MM.1S (cell line): ENCODE data around the gene TRMT10A.

Experiments used
- DNase-seq: peaks from one replicate; pipeline ENCODE4 v3.0.0-alpha.2; 2015
- H2AFZ ChIP-seq: fragments of 300-600 bp; sonication (generic); 2 replicates; pipeline ENCODE4 v1.6.0; 2016; ENCODE audit warnings: antibody characterized with exemption, low read length
- H3F3A ChIP-seq: fragments of 300-600 bp; sonication (generic); 2 replicates; pipeline ENCODE4 v1.6.1; 2016; ENCODE audit warnings: mild to moderate bottlenecking, antibody characterized with exemption, low read length, moderate library complexity, mixed read lengths; ENCODE audit not compliant: insufficient read depth
- H3K27ac ChIP-seq: fragments of 300-600 bp; sonication (generic); 2 replicates; pipeline ENCODE4 v1.5.1; 2016; ENCODE audit warnings: mild to moderate bottlenecking, low read length
- H3K27me3 ChIP-seq: fragments of 300-600 bp; sonication (generic); replicated peaks from 2 replicates; pipeline ENCODE4 v1.6.0; 2016; ENCODE audit warnings: low read length; ENCODE audit not compliant: insufficient read depth
- H3K36me3 ChIP-seq: fragments of 300-600 bp; sonication (generic); replicated peaks from 2 replicates; pipeline ENCODE4 v1.6.1; 2016; ENCODE audit warnings: mild to moderate bottlenecking, low read length, mixed read lengths; ENCODE audit not compliant: insufficient read depth
- H3K4me1 ChIP-seq: fragments of 300-600 bp; sonication (generic); 2 replicates; pipeline ENCODE4 v1.6.1; 2016; ENCODE audit warnings: low read length, mixed read lengths
- H3K4me2 ChIP-seq: fragments of 300-600 bp; sonication (generic); 2 replicates; pipeline ENCODE4 v1.6.0; 2016; ENCODE audit warnings: low read depth, low read length
- H3K4me3 ChIP-seq: fragments of 300-600 bp; sonication (generic); 2 replicates; pipeline ENCODE4 v1.5.1; 2016; ENCODE audit warnings: low read length, mixed read lengths
- H3K79me2 ChIP-seq: fragments of 300-600 bp; sonication (generic); 2 replicates; pipeline ENCODE4 v1.6.1; 2016; ENCODE audit warnings: mixed run types, low read length, mixed read lengths
- H3K9ac ChIP-seq: fragments of 300-600 bp; sonication (generic); 2 replicates; pipeline ENCODE4 v1.6.1; 2016; ENCODE audit warnings: low read length, mixed read lengths
- H3K9me2 ChIP-seq: fragments of 300-600 bp; sonication (generic); replicated peaks from 2 replicates; pipeline ENCODE4 v1.6.1; 2016; ENCODE audit warnings: mild to moderate bottlenecking, low read length, mixed read lengths; ENCODE audit not compliant: insufficient read depth
- H3K9me3 ChIP-seq: fragments of 300-600 bp; sonication (generic); replicated peaks from 2 replicates; pipeline ENCODE4 v1.6.1; 2016; ENCODE audit warnings: mild to moderate bottlenecking, low read length, mixed read lengths; ENCODE audit not compliant: insufficient read depth
- H4K20me1 ChIP-seq: fragments of 300-600 bp; sonication (generic); 2 replicates; pipeline ENCODE4 v1.6.1; 2016; ENCODE audit warnings: mild to moderate bottlenecking, low read length, moderate library complexity, mixed read lengths; ENCODE audit not compliant: insufficient read depth
- EZH2 ChIP-seq: fragments of 300-600 bp; sonication (generic); optimal IDR thresholded peaks from 2 replicates; pipeline ENCODE3; 2017; ENCODE audit warnings: low read depth, mild to moderate bottlenecking, antibody characterized with exemption, low read length, mixed read lengths
- EZH2phosphoT487 ChIP-seq: fragments of 300-600 bp; sonication (generic); IDR thresholded peaks from 2 replicates; pipeline ENCODE4 v1.6.1; 2018; ENCODE audit warnings: antibody characterized with exemption, low read length
- TF ChIP-seq, protein P1 (sequence below): fragments of 300-600 bp; sonication (generic); IDR thresholded peaks from 2 replicates; pipeline ENCODE4 v1.5.1; 2016; ENCODE audit warnings: antibody characterized with exemption, low read length, mixed read lengths

The TRMT10A gene

DNA sequence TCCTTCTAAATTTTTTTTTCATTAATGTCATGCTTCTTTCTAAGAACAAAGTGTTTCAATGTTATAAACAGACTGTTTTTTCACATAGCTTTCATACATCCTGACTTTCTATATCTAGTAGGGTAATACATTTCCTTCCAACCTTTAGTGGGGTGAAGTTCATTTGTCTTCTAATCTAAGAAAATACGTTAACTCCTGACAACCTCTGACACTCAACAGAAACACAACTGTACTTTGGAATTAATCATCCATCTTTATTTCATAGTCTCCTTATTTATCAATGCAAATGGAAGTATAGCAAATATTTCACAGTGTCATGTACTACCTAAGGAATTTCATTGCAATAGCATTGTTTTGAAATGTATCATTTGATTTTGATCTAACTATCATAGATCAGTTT, 8.0 kb upstream of the TRMT10A start:
- Histone ChIP-seq H3K27me3 (no peaks in the 10 kb centered on the region), H3K36me3 (no peaks in the 10 kb centered on the region), H3K9me3 (no peaks in the 10 kb centered on the region), H3K4me1 (no peaks in the 10 kb centered on the region), H3F3A (no peaks in the 10 kb centered on the region), H4K20me1 (no peaks in the 10 kb centered on the region), H3K9me2 (no peaks in the 10 kb centered on the region), H3K27ac (no peak overlapping the region), H2AFZ (no peak overlapping the region), H3K4me3 (no peak overlapping the region), H3K9ac (no peak overlapping the region), H3K79me2 (no peaks in the 10 kb centered on the region), H3K4me2 (no peak overlapping the region)
- TF ChIP-seq, protein P1, sequence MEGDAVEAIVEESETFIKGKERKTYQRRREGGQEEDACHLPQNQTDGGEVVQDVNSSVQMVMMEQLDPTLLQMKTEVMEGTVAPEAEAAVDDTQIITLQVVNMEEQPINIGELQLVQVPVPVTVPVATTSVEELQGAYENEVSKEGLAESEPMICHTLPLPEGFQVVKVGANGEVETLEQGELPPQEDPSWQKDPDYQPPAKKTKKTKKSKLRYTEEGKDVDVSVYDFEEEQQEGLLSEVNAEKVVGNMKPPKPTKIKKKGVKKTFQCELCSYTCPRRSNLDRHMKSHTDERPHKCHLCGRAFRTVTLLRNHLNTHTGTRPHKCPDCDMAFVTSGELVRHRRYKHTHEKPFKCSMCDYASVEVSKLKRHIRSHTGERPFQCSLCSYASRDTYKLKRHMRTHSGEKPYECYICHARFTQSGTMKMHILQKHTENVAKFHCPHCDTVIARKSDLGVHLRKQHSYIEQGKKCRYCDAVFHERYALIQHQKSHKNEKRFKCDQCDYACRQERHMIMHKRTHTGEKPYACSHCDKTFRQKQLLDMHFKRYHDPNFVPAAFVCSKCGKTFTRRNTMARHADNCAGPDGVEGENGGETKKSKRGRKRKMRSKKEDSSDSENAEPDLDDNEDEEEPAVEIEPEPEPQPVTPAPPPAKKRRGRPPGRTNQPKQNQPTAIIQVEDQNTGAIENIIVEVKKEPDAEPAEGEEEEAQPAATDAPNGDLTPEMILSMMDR: no peak
- no peak for DNase-seq

DNA sequence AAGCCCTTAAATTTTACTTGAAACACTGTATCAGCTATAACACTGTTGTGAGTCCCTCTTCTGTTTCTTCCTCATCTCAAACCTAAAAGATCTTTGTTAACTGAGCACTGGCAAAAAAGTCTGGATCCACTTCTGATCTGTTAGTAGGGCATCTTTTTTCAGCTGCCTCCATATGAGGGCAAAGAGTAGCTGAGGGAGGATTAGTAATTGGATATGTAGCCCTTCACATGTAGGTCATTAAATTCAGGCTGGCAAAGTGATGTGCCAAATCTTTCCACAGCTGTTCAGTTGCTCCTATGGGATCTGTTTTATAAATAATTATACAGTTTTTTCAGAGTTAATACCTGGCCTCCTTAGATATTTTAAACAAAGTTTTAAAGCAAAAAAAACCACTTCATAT, 1.1 kb upstream of the TRMT10A start:
- H3K36me3 ChIP-seq: no peaks in the 10 kb centered on the region
- no peaks in the 10 kb centered on the region for H3K9me3 ChIP-seq
- H3K9ac ChIP-seq: no peak overlapping the region
- TF ChIP-seq, protein P1: no peak
- TF ChIP-seq EZH2phosphoT487 (no peak), EZH2 (no peak)
- peak overlapping the region; percentile 34 for H2AFZ ChIP-seq
- no peak for DNase-seq
- peaks cover 7% of the 10 kb centered on the region for H3K4me1 ChIP-seq
- no peaks in the 10 kb centered on the region for H3K27me3 ChIP-seq
- H3K79me2 ChIP-seq: no peaks in the 10 kb centered on the region
- H3K4me3 ChIP-seq: no peak overlapping the region
- no peaks in the 10 kb centered on the region for H3K9me2 ChIP-seq
- no peak overlapping the region for H3K27ac ChIP-seq
- peak overlapping the region; percentile 75; the same call in 1 of the 2 replicates for H3K4me2 ChIP-seq
- H4K20me1 ChIP-seq: no peaks in the 10 kb centered on the region
- peaks cover 7% of the 10 kb centered on the region for H3F3A ChIP-seq

DNA sequence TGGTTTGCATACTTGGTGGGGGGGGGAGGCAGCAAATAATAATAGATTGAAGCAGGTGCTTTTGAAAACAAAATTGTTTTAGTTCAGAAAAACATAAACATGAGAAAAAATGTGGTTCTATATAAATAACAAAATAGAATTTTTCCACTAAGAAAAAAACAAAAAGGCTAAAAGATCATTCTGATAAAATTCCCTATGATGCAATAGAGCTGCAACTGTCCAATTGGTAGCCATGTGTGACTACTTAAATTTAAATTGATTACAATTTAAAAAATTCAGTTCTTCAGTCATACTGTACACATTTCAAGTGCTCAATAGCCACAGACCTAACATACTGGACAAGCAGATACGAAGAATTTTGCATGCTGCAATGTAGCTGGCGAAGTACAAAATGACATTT, 11.0 kb downstream of the TRMT10A start:
- Histone ChIP-seq H3K4me3 (no peak overlapping the region), H2AFZ (no peak overlapping the region), H4K20me1 (no peaks in the 10 kb centered on the region), H3K27me3 (no peaks in the 10 kb centered on the region), H3K4me1 (no peaks in the 10 kb centered on the region), H3K4me2 (no peak overlapping the region), H3F3A (no peaks in the 10 kb centered on the region), H3K79me2 (no peaks in the 10 kb centered on the region), H3K36me3 (no peaks in the 10 kb centered on the region), H3K27ac (no peak overlapping the region), H3K9me3 (no peaks in the 10 kb centered on the region), H3K9me2 (no peaks in the 10 kb centered on the region), H3K9ac (no peak overlapping the region)
- DNase-seq: no peak
- no peak for TF ChIP-seq EZH2phosphoT487
- no peak for TF ChIP-seq EZH2
- TF ChIP-seq, protein P1: no peak
